ELR (cell line): ENCODE results near the gene SOCS1.

Experiments used
- DNase-seq: peaks from one replicate; pipeline ENCODE4 v3.0.0-alpha.2; 2015; ENCODE audit warnings: low read depth

Gene SOCS1

GRCh38 chr16:11242658-11243057 lies 13.3 kb downstream of the SOCS1 start:
- DNase-seq, result no peak

GRCh38 chr16:11241480-11242204 lies 14.4 kb downstream of the SOCS1 start:
- no peak for DNase-seq

- no peak for DNase-seq
Observed at GRCh38 chr16:11240636-11241473, 15.1 kb downstream of the SOCS1 start.

GRCh38 chr16:11239644-11240632 lies 16.1 kb downstream of the SOCS1 start:
- no peak for DNase-seq

- no peak for DNase-seq
Observed at GRCh38 chr16:11238272-11239202, 17.5 kb downstream of the SOCS1 start.

- no peak for DNase-seq
Observed at GRCh38 chr16:11236461-11237254, 19.3 kb downstream of the SOCS1 start.

- DNase-seq, result no peak
Observed at GRCh38 chr16:11235703-11235991, 20.4 kb downstream of the SOCS1 start.

GRCh38 chr16:11234884-11235702 lies 20.9 kb downstream of the SOCS1 start:
- DNase-seq, result peak; percentile 63

GRCh38 chr16:11233727-11234376 lies 22.2 kb downstream of the SOCS1 start:
- DNase-seq, result peak; percentile 82

GRCh38 chr16:11232852-11233726 lies 22.9 kb downstream of the SOCS1 start:
- no peak for DNase-seq

- no peak for DNase-seq
Observed at GRCh38 chr16:11232302-11232851, 23.6 kb downstream of the SOCS1 start.

- no peak for DNase-seq
Observed at GRCh38 chr16:11231367-11231970, 24.5 kb downstream of the SOCS1 start.

GRCh38 chr16:11229906-11230305 lies 26.1 kb downstream of the SOCS1 start:
- no peak for DNase-seq

GRCh38 chr16:11229432-11229831 lies 26.6 kb downstream of the SOCS1 start:
- no peak for DNase-seq

- DNase-seq, result no peak
Observed at GRCh38 chr16:11225677-11226549, 30.1 kb downstream of the SOCS1 start.
